ENCODE data around the gene NOSIP.
A peak's percentile ranks its signal among the peaks of the same experiment; 100 is the strongest.

NOSIP gene

GRCh38 chr19:49594157-49594992 is 14.0 kb upstream of the NOSIP start:
- Histone ChIP-seq H3K27ac (peak overlapping the region in 1 of 2 donors; percentile 98), H3K4me3 (no peak overlapping the region)
- TF ChIP-seq, protein P1, sequence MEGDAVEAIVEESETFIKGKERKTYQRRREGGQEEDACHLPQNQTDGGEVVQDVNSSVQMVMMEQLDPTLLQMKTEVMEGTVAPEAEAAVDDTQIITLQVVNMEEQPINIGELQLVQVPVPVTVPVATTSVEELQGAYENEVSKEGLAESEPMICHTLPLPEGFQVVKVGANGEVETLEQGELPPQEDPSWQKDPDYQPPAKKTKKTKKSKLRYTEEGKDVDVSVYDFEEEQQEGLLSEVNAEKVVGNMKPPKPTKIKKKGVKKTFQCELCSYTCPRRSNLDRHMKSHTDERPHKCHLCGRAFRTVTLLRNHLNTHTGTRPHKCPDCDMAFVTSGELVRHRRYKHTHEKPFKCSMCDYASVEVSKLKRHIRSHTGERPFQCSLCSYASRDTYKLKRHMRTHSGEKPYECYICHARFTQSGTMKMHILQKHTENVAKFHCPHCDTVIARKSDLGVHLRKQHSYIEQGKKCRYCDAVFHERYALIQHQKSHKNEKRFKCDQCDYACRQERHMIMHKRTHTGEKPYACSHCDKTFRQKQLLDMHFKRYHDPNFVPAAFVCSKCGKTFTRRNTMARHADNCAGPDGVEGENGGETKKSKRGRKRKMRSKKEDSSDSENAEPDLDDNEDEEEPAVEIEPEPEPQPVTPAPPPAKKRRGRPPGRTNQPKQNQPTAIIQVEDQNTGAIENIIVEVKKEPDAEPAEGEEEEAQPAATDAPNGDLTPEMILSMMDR (IDR thresholded peaks at IDR 0.05) = no peak
- no peak for DNase-seq (ENCODE audit: low spot score)

DNA sequence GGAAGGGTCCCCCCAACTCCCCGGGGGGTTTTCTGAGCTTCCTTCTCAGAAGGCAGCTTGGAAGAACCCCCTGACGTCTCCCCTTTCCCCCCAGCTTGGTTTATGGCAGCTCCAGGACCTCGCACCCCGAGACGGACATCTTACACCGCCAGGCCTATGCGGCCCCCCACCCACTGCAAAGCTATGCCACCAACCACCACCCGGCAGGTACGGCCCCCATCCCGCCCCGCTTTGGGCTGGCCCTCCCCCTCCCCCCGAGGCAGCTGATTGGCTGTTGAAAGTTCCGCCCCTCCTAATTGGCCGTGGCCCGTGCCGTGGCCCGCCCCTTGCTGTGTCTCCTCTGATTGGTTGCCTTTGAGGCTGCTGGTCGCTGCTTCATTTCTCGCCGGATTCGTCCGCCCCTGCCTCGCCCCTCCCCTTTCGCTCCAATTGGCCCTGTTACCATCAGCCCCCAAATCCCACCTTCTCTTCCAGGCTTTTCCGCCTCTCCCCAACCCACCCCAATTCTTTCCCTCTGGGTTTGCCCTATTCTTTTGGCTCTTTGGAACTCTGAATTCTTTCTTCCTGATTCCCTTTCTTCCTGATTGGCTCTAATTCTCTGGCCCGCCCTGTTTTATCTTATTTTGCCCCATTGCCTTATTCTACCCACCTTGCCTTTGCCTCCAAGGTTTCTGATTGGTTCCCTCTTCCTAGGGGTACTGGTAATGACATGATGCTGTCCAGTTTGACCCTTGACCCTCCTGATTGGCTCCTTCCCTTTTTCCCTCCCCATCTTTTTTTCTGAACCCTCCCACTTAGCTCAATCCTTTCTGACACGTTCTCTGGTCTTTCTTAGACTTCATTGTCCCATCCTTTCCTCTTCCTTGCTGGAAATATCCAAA is 13.1 kb upstream of the NOSIP start:
- TF ChIP-seq, protein P1 (IDR thresholded peaks at IDR 0.05) = no peak
- DNase-seq (ENCODE audit: low spot score) = peak; percentile 97
- Histone ChIP-seq H3K27ac (peak overlapping the region; percentile 77 to 98), H3K4me3 (peak overlapping the region; percentile 99)

GRCh38 chr19:49592486-49593232 is 12.3 kb upstream of the NOSIP start:
- TF ChIP-seq, protein P1 (IDR thresholded peaks at IDR 0.05) = no peak
- H3K27ac ChIP-seq = peak overlapping the region; percentile 77 to 98
- H3K4me3 ChIP-seq = peak overlapping the region; percentile 99
- no peak for DNase-seq (ENCODE audit: low spot score)

- TF ChIP-seq, protein P1 (IDR thresholded peaks at IDR 0.05) = no peak
- DNase-seq (ENCODE audit: low spot score) = no peak
- H3K4me3 ChIP-seq = peak overlapping the region; percentile 99
- peak overlapping the region; percentile 77 to 98 for H3K27ac ChIP-seq
Observed at GRCh38 chr19:49591731-49592485, 11.6 kb upstream of the NOSIP start.

- TF ChIP-seq, protein P1 (IDR thresholded peaks at IDR 0.05) = no peak
- H3K4me3 ChIP-seq = peak within 1 kb of the TSS; percentile 99
- peak within 1 kb of the TSS; percentile 77 to 98 for H3K27ac ChIP-seq
- no peak for DNase-seq (ENCODE audit: low spot score)
Observed at GRCh38 chr19:49590971-49591730, 10.8 kb upstream of the NOSIP start, which contains the start of gene PRR12. TSS of gene PRR12 (plus strand) at chr19:49591182. CDS start at chr19:49591655, 473 bp downstream.
